Activated CD8-positive, alpha-beta memory T cell treated with anti-CD3 and anti-CD28 coated beads, Interleukin-2, amount 10 ng/mL, durations not matched to agents 7 days and 5 days (primary cell): ENCODE data around the gene GMCL1. TPM values are rescaled to one million over a fixed set of nuclear protein-coding genes. Genes with fewer than 3 reads are reported as not detected.

Experiments
- ATAC-seq: fragments of 150-1000 bp; cut with Tn5 transposase; one replicate; pipeline ENCODE4 v1.10.0; 2021; ENCODE audit warnings: moderate library complexity
- CTCF ChIA-PET: fragments of 350-600 bp; sonication (Branson Sonifier 250); formaldehyde crosslinking; loops from one replicate; lab custom pipeline; 2021; ENCODE audit warnings: antibody characterized with exemption; lab: Charles Lee
- DNase-seq: peaks from one replicate; pipeline ENCODE4 v3.0.0-alpha.2; 2020
- H3K27ac Mint-ChIP-seq: one replicate; pipeline ENCODE4 v1.8.0; 2021; ENCODE audit warnings: mild to moderate bottlenecking, mixed read lengths
- H3K27me3 Mint-ChIP-seq: one replicate; pipeline ENCODE4 v1.8.0; 2021; ENCODE audit warnings: mixed read lengths
- H3K36me3 Mint-ChIP-seq: one replicate; pipeline ENCODE4 v1.8.0; 2021; ENCODE audit warnings: mild to moderate bottlenecking, mixed read lengths
- H3K4me1 Mint-ChIP-seq: one replicate; pipeline ENCODE4 v1.8.0; 2021; ENCODE audit warnings: mixed read lengths
- H3K4me3 Mint-ChIP-seq: one replicate; pipeline ENCODE4 v1.8.0; 2021; ENCODE audit warnings: mild to moderate bottlenecking, moderate library complexity, mixed read lengths
- H3K9me3 Mint-ChIP-seq: one replicate; pipeline ENCODE4 v1.8.0; 2022; ENCODE audit warnings: low read depth, mixed read lengths
- total RNA-seq, 2 experiments: library from RNA; stranded (reverse); gene quantifications; one replicate each; pipeline ENCODE4 v1.2.3, GENCODE V29; 2021

GMCL1 gene, protein sequence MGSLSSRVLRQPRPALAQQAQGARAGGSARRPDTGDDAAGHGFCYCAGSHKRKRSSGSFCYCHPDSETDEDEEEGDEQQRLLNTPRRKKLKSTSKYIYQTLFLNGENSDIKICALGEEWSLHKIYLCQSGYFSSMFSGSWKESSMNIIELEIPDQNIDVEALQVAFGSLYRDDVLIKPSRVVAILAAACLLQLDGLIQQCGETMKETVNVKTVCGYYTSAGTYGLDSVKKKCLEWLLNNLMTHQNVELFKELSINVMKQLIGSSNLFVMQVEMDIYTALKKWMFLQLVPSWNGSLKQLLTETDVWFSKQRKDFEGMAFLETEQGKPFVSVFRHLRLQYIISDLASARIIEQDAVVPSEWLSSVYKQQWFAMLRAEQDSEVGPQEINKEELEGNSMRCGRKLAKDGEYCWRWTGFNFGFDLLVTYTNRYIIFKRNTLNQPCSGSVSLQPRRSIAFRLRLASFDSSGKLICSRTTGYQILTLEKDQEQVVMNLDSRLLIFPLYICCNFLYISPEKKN
- 10 to 100 TPM; 26.5 to 32.6 TPM for total RNA-seq

DNA sequence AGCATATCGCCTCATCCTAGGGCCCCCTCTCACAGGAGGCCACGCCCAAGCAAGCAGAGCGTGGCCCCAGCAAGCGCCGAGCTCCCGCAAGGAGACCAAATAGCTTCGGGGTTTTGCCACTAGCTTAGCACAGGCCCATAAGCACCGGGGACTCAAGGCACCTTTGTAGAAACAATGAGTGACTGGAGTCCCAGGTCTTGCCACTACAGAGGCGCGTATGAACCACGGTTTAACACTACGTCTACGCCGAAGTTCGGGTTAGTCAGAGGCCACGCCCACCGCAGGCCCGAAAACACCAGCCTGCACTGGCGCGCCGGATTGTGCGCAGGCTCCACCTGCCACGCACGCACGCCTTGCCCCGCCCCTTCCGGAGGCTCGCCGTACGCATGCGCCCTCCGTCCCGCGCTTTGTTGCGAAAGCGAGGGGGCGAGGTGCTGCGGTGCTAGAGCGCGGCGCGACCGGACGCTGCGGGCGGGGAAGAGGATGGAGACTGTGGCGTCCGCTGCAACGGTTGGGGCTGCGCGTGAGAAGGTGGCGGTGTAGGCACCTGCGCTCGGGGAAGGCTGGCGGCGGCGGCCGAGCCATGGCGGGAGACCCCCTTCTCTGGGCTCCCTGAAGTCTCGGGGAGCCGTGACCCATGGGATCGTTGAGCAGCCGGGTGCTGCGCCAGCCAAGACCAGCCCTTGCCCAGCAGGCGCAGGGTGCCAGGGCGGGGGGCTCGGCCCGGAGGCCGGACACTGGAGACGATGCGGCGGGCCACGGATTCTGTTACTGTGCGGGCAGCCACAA is at the start of gene GMCL1:
Gene GMCL1 (plus strand): TSS at position 405 of the 789 bp plus-strand sequence. CDS start 233 bp downstream, at position 638.
- Mint-ChIP-seq H3K27me3 (no peaks in the 10 kb centered on the region), H3K27ac (peak within 1 kb of the TSS; percentile 95), H3K9me3 (no peaks in the 10 kb centered on the region), H3K4me3 (peak within 1 kb of the TSS; percentile 88), H3K36me3 (peaks cover 29% of the 10 kb centered on the region), H3K4me1 (peaks cover 55% of the 10 kb centered on the region)
- peak; percentile 99 for DNase-seq
- ATAC-seq: peak; percentile 93
- CTCF ChIA-PET: interaction anchor here (1.0 to 3.7 kb wide), 6 partner anchors 7 to 105 kb away, joined by 3 to 26 read pairs (median 4); partner anchors contain the start of gene ANXA4

DNA sequence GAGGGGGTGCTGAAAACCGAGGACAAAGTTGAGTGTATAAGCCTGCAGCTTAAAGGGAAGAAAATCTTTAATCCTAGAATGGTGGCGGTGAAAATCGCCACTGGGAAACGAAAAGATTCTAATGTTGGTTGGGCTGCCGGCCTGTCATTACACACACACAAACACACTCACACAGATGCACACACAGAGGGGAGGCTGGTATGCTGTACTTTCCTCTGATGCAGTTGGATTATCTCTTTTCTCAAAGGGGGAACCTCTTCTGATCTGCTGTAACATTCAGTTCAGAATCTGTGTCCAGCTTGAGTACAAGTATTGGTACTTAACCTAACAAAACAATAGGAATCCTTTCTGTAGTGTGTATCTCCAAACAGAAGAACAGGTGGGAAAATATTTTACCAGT is 48.5 kb upstream of the GMCL1 start:
- no peak for ATAC-seq
- H3K27me3 Mint-ChIP-seq: no peaks in the 10 kb centered on the region
- no peak for DNase-seq
- peaks cover 4% of the 10 kb centered on the region for H3K9me3 Mint-ChIP-seq
- H3K36me3 Mint-ChIP-seq: peaks cover 22% of the 10 kb centered on the region
- H3K4me3 Mint-ChIP-seq: no peak overlapping the region
- CTCF ChIA-PET: interaction anchor here (2.4 kb wide), 1 partner anchor 40 kb away, joined by 5 read pairs; no protein-coding TSS in a partner anchor
- H3K4me1 Mint-ChIP-seq: peaks cover 5% of the 10 kb centered on the region
- no peak overlapping the region for H3K27ac Mint-ChIP-seq

DNA sequence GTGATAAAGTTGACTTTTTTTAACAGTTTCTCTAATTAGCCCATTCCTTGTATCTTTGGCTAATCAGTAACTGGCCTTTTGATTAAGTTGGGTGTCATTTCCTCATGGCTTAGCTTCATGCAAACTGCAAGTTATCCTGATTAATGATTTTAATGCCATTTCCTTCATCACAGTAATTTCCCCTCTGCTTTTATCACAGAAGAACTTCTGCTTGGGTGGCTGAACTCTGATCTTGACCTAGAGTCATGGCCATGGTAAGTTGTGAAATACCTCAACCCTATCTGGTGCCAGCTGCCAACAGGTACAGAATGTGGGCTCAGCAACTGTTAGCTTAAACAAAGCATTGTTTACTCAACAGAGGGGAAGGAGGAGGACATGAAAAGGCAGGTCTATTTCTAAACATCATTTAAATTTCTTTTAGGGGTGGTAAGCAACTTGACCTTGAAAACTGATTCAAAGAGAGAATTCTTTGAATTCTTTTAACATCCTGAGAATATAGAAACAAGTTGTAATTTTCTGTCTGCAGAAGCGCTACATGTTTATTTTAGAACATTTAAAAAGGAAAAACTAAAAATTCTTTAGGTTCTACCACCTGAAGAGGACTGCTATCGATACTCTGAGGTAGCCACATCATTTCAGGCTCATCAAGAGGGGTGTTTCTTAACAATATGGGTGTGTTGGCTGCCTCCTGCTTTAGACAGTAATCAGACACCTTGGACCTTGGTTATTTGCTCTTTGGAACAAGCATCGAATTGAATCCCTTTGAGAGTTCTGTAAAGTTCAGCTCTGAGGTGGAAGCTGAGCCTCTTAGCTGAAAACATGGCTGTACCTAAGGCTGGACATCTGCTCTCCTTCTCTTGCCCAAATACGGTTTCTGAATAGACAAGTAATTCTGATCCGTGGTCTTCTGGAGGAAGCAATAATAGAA is 47.9 kb upstream of the GMCL1 start:
- ATAC-seq: no peak

DNA sequence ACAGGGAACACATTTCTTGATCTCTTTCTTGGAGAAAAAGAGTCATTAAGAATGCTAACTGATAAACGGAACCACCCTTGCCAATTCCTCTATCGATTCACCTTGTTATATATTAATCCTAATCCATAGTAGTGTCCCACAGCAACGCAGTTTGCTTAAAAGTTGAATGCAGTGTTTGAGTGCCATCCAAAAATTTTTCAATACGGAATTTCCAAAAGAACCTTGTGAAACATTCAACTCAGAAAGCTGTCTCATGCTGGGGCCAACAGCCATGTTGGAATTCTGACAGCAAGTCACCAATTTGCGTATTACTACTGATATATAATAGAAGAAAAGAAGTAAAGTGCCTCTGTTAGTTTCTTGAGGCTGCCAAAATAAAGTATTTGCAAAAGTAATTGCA is 45.2 kb upstream of the GMCL1 start:
- DNase-seq (no peak), ATAC-seq (no peak)
- Mint-ChIP-seq H3K36me3 (peaks cover 15% of the 10 kb centered on the region), H3K27ac (no peak overlapping the region), H3K27me3 (no peaks in the 10 kb centered on the region), H3K4me3 (no peak overlapping the region), H3K4me1 (peaks cover 7% of the 10 kb centered on the region), H3K9me3 (no peaks in the 10 kb centered on the region)
- CTCF ChIA-PET: interaction anchor here (1.3 to 1.9 kb wide), 2 partner anchors 12 to 33 kb away, joined by 4 to 7 read pairs; no protein-coding TSS in a partner anchor

More for the DNA sequence above, 47.9 kb upstream of the GMCL1 start:
- H3K27ac Mint-ChIP-seq: peak overlapping the region; percentile 12
- H3K4me3 Mint-ChIP-seq: no peak overlapping the region
- CTCF ChIA-PET: interaction anchor here (2.4 kb wide), 1 partner anchor 41 kb away, joined by 5 read pairs; no protein-coding TSS in a partner anchor
- peaks cover 4% of the 10 kb centered on the region for H3K9me3 Mint-ChIP-seq
- no peak for DNase-seq
- peaks cover 16% of the 10 kb centered on the region for H3K36me3 Mint-ChIP-seq
- H3K27me3 Mint-ChIP-seq: no peaks in the 10 kb centered on the region
- peaks cover 5% of the 10 kb centered on the region for H3K4me1 Mint-ChIP-seq

DNA sequence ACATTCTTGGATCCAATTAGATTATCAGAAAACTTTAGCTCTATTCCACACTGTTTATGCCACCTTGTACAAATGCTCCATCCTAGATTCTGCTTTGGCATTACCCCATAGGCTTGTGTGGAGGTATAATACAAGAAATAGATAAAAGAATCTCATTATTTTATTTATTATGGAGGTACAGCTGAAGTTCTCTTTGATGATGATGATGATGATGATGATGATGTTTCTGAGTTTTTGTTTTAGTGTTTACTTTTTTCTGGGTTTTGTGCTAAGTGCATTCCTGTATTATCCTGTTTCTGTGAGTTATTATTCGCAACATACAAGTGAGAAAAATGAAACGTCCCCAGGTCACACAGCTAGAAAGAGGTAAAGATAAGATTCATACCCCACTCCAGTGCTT is 44.1 kb upstream of the GMCL1 start:
- Mint-ChIP-seq H3K4me3 (no peak overlapping the region), H3K27ac (no peak overlapping the region), H3K9me3 (no peaks in the 10 kb centered on the region), H3K36me3 (peaks cover 17% of the 10 kb centered on the region), H3K27me3 (no peaks in the 10 kb centered on the region), H3K4me1 (peaks cover 16% of the 10 kb centered on the region)
- ATAC-seq: no peak
- DNase-seq: no peak
- CTCF ChIA-PET: interaction anchor here (0.9 to 1.9 kb wide), 3 partner anchors 11 to 134 kb away, joined by 3 to 7 read pairs (median 4); no protein-coding TSS in a partner anchor

DNA sequence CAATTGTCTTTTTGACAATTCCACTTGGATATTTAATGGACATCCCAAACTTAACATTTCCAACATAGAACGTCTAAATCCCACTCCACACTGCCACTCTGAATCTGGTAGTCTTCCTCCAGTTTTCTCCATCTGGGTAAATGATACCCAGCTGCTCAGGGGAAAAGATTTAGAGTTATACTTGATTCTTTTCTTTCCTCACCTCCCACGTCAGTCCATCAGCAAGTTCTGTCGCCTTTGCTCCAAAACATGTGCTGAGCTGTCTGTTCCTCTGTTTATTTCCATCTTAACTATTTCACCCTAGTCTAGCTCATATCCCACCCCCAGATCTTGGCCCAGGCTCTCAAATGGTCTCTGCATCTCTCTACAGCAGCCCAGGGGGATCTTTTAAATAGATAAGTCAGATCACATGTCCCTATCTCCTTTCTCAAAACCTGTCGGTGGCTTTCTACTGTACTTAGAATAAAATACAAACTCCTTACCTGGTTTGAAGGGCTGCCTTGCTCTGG is 43.4 kb upstream of the GMCL1 start:
- Mint-ChIP-seq H3K36me3 (peaks cover 17% of the 10 kb centered on the region), H3K27me3 (no peaks in the 10 kb centered on the region), H3K4me3 (no peak overlapping the region), H3K9me3 (no peaks in the 10 kb centered on the region), H3K4me1 (peaks cover 15% of the 10 kb centered on the region), H3K27ac (no peak overlapping the region)
- DNase-seq (no peak), ATAC-seq (no peak)
- CTCF ChIA-PET: interaction anchor here (0.9 to 1.9 kb wide), 3 partner anchors 10 to 134 kb away, joined by 3 to 7 read pairs (median 4); no protein-coding TSS in a partner anchor

DNA sequence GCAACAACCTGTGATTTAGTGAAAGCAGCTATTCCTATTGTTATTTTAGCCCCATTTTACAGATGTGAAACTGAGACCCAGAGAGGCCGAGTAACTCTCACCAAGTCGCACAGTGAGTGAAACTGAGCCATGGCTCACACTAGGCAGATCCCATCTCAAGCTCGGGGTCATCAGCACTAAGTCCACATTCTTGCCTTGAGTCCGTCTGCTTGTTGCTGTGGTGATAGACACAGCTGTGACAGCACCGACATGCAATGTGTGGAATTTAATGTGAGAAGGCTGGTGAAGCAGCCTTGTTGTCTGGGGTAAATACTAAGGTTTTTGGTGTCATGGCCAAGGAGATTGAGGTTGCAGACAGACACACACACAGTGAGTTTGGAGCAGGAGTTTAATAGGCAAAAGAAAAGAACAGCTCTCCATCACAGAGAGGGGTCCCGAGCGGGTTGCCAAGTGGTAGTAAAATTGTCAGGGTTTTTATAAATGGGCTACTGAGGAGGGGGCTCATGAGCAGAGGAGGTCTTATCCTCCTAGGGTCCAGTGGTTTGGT is 40.2 kb upstream of the GMCL1 start:
- DNase-seq: no peak
- Mint-ChIP-seq H3K4me1 (peaks cover 12% of the 10 kb centered on the region), H3K27ac (no peak overlapping the region), H3K4me3 (no peak overlapping the region), H3K9me3 (no peaks in the 10 kb centered on the region), H3K36me3 (peaks cover 17% of the 10 kb centered on the region), H3K27me3 (no peaks in the 10 kb centered on the region)
- no peak for ATAC-seq
- CTCF ChIA-PET: interaction anchor here (1.1 to 2.0 kb wide), 4 partner anchors 11 to 64 kb away, joined by 3 to 5 read pairs (median 4); no protein-coding TSS in a partner anchor

DNA sequence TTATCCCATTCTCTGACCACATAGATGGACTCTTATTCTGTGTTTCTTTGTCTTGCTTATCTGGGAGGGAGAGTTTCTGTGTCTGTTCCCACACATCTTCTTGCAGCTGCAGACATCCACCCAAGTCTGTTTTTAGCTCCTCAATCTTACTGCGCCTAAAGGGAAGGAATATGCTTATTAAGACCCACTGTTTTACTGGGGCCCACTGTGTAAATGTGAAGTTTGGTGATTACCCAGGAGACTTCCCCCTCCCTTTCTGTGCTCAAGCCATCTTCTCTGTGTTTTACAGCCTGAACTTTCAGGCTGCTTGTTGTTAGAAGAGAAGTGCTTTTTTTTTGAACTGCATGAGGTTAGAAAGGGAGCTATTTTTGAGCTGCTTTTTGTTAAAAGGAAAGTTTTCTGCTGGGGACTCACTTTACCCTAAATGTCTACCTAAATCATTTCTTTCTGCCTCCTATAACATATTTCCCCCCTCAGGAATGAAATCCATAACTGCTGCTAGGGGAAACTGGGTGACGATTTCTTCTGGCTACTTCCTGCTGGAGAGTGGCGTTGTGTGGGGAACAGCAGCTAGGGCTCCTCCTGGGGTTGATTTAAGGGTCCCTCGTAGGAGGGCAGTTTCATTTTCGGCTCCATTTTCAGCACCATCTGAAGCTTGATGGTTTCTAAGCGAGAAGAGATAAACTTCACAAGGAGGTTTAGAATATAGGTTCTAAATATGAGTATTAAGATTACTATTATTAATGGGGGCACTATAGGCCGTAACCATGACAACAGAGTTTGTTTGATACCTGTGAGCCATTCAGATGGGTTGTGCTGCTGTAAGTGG is 39.5 kb upstream of the GMCL1 start:
- no peak overlapping the region for H3K27ac Mint-ChIP-seq
- H3K4me3 Mint-ChIP-seq: peak overlapping the region; percentile 45
- no peaks in the 10 kb centered on the region for H3K27me3 Mint-ChIP-seq
- CTCF ChIA-PET: interaction anchor here (0.9 to 2.0 kb wide), 7 partner anchors 9 to 65 kb away, joined by 3 to 5 read pairs (median 3); partner anchors contain the start of gene ANXA4
- ATAC-seq (peak; percentile 33), DNase-seq (no peak)
- peaks cover 12% of the 10 kb centered on the region for H3K4me1 Mint-ChIP-seq
- peaks cover 14% of the 10 kb centered on the region for H3K36me3 Mint-ChIP-seq
- H3K9me3 Mint-ChIP-seq: no peaks in the 10 kb centered on the region

DNA sequence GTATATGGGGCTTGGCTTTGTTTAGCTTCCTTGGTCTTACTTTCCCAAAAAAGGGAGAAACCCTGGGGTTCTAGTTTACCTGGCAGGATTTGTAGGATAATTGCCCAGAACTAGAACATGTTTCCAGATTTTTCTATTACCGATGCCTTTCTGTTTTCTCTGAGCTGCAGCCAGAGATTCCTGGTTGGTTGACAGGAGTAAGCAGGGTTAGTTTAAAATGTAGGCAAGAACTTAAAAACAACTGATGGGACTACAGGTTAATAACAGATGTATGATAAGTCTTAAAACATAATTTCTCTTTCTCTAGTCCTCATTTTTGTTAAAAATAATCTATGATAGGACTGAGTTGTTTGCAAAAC is 38.9 kb upstream of the GMCL1 start:
- no peak overlapping the region for H3K27ac Mint-ChIP-seq
- no peak overlapping the region for H3K4me3 Mint-ChIP-seq
- H3K27me3 Mint-ChIP-seq: no peaks in the 10 kb centered on the region
- H3K36me3 Mint-ChIP-seq: peaks cover 13% of the 10 kb centered on the region
- peaks cover 12% of the 10 kb centered on the region for H3K4me1 Mint-ChIP-seq
- ATAC-seq (no peak), DNase-seq (no peak)
- CTCF ChIA-PET: interaction anchor here (0.9 to 1.7 kb wide), 3 partner anchors 9 to 66 kb away, joined by 3 to 4 read pairs (median 3); partner anchors contain the start of gene ANXA4
- no peaks in the 10 kb centered on the region for H3K9me3 Mint-ChIP-seq

DNA sequence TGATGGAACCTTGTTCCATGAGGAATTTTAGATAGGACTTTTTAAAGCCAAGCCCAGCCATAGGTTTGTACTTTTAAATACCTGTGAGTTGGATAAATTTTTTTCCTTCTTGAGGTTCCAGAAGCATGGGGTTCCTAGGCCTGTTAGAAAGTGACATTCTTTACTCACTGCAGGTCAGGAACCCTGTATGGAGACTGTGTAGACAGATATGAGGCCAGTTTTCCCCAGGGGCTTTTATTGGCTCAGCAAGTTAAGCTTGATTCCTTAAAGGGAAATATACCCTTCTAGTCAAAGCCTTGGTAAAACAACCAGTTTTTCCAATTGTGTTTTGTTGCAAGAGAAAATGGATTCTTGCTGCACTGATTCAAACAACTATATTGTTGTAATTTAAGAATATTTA is 38.4 kb upstream of the GMCL1 start:
- peaks cover 12% of the 10 kb centered on the region for H3K4me1 Mint-ChIP-seq
- no peaks in the 10 kb centered on the region for H3K27me3 Mint-ChIP-seq
- H3K9me3 Mint-ChIP-seq: no peaks in the 10 kb centered on the region
- CTCF ChIA-PET: interaction anchor here (1.7 kb wide), 1 partner anchor 66 kb away, joined by 4 read pairs; no protein-coding TSS in a partner anchor
- no peak overlapping the region for H3K27ac Mint-ChIP-seq
- DNase-seq (no peak), ATAC-seq (no peak)
- no peak overlapping the region for H3K4me3 Mint-ChIP-seq
- H3K36me3 Mint-ChIP-seq: peaks cover 13% of the 10 kb centered on the region

DNA sequence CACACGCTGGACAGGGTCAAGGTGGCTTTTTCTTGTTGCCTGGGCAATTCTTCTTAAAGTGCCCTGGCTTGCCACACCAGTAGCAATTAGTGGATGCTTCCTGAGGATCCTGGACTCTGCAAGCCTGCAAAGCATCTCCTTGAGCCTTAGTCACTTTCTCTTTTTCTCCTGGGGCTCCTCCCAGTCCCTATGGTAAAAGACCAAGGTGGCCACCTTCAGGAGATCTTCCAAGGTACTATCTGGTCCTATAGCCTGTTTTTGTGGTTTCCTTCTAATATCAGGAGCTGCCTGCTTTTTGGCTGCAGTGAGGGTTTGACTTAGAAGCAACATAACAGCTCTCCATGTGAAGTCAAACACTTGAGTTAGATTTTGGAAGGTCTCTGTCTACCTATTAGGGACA is 33.3 kb upstream of the GMCL1 start:
- DNase-seq: no peak
- Mint-ChIP-seq H3K4me3 (no peak overlapping the region), H3K36me3 (no peaks in the 10 kb centered on the region), H3K27me3 (no peaks in the 10 kb centered on the region), H3K9me3 (no peaks in the 10 kb centered on the region), H3K27ac (no peak overlapping the region), H3K4me1 (peaks cover 10% of the 10 kb centered on the region)
- CTCF ChIA-PET: interaction anchor here (1.1 kb wide), 1 partner anchor 11 kb away, joined by 7 read pairs; no protein-coding TSS in a partner anchor
- ATAC-seq: no peak
